ENCODE measurements around the gene AARS2. TPM values are rescaled to one million over a fixed set of nuclear protein-coding genes. Genes with fewer than 3 reads are reported as not detected.

Gene AARS2
- total RNA-seq, 1 experiment from 2014 or later, result 21.7 TPM

GRCh38 chr6:44301782-44302564, 11.2 kb downstream of the AARS2 start:
- Mint-ChIP-seq H3K27ac (no peak overlapping the region), H3K9me3 (no peaks in the 10 kb centered on the region), H3K4me3 (no peak overlapping the region; a peak in 1 of 5 replicates), H3K27me3 (ENCODE audit: low read depth) (peaks cover 11% of the 10 kb centered on the region), H3K36me3 (ENCODE audit: insufficient read depth in 1 of 3, low read depth in 3 of 3) (peaks cover 36 to 72% (median 63%) of the 10 kb centered on the region in 3 experiments), H3K4me1 (peaks cover 6% of the 10 kb centered on the region in 2 experiments)
- Histone ChIP-seq H3K4ac (ENCODE audit: low read depth, low read length) (no peak overlapping the region), H4K8ac (replicated peaks; ENCODE audit: insufficient read length, low read depth, low read length) (no peak overlapping the region), H2AFZ (ENCODE audit: low read length) (no peak overlapping the region), H3K14ac (ENCODE audit: insufficient read depth, low read length) (no peak overlapping the region), H3K27me3 (ENCODE audit: insufficient read depth, low read length) (no peaks in the 10 kb centered on the region), H3K23me2 (ENCODE audit: insufficient read length, low read depth, low read length, poor library complexity, severe bottlenecking) (peaks cover 8% of the 10 kb centered on the region), H2BK20ac (ENCODE audit: low read depth, low read length, poor library complexity, severe bottlenecking) (no peak overlapping the region), H4K20me1 (ENCODE audit: control insufficient read depth, insufficient read depth, insufficient read length) (no peaks in the 10 kb centered on the region), H3K56ac (ENCODE audit: insufficient read length, low read depth, low read length) (no peak overlapping the region), H2BK120ac (ENCODE audit: low read depth, low read length, poor library complexity, severe bottlenecking) (no peak overlapping the region), H2BK15ac (ENCODE audit: low read depth, low read length) (no peak overlapping the region), H3K9me3 (ENCODE audit: control insufficient read depth, low read depth, low read length) (no peaks in the 10 kb centered on the region), H3K18ac (ENCODE audit: insufficient read length, low read depth, low read length) (no peak overlapping the region), H4K91ac (ENCODE audit: insufficient read length, low read depth, low read length) (no peak overlapping the region), H2BK5ac (ENCODE audit: insufficient read length, low read length) (no peak overlapping the region), H2BK12ac (ENCODE audit: insufficient read length, low read depth, low read length) (no peak overlapping the region), H3K79me2 (ENCODE audit: insufficient read depth, low read length) (no peaks in the 10 kb centered on the region), H2AK5ac (ENCODE audit: insufficient read length, low read length) (no peak overlapping the region), H3K4me1 (ENCODE audit: insufficient read depth, low read length) (no peaks in the 10 kb centered on the region), H3K9ac (ENCODE audit: extremely low read depth, insufficient read length, low read length) (no peak overlapping the region), H3T11ph (ENCODE audit: low read length) (no peak overlapping the region), H4K5ac (ENCODE audit: insufficient read length, low read depth, low read length) (no peak overlapping the region), H3K4me2 (ENCODE audit: insufficient read depth, insufficient read length, low read length) (no peak overlapping the region), H3K23ac (ENCODE audit: insufficient read length, low read depth, low read length) (no peak overlapping the region), H3K27ac (ENCODE audit: insufficient read length, low read depth, low read length) (no peak overlapping the region), H3K79me1 (ENCODE audit: insufficient read depth, low read depth, low read length, poor library complexity, severe bottlenecking) (no peaks in the 10 kb centered on the region)
- no CpG with 5 or more reads among the region's 14 CpGs for WGBS (ENCODE audit: extremely low coverage, insufficient read length, low lambda C conversion rate)
- no peak for DNase-seq
- no peak for TF ChIP-seq CTCF (conservative IDR thresholded peaks at IDR 0.05)

All from H9 (cell line).